Stimulated activated CD8-positive, alpha-beta memory T cell treated with anti-CD3 and anti-CD28 coated beads, Interleukin-2, amount 100 ng/mL, for 1 hour (primary cell): ENCODE data around the gene PCYT2.

Experiments used
- DNase-seq, 2 donors: peaks; one replicate each; pipeline ENCODE4 v3.0.0-alpha.2; 2020; ENCODE audit warnings: low read depth in 2 of 2

Gene PCYT2

GRCh38 chr17:81871387-81872230 is 39.6 kb downstream of the PCYT2 start:
- peak; percentile 89 to 94 for DNase-seq

DNA sequence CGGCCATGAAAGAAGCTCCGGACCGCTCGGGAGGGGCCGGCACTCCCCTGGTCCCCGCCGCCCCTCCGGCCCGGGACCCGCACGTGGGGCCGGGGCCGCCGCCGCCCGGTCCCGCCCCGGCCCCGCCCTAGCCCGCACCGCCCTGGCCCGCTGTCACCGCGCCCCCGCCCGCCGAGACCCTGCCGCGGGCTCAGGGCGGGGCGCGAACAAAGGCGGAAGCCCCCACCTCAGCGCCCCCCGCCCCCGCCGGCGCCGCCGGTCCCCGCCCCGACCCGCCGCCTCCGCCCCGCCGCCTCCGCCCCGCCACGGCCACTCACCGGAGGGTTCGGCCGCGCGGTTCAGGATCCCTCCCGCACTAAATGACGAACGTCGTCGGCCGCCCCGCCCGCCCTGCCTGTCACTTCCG is 40.2 kb downstream of the PCYT2 start, which contains the start of gene ARHGDIA:
Gene ARHGDIA, minus strand, starts transcription at position 357 of the 406 bp plus-strand sequence. CDS start 1,407 bp downstream, outside the sequence.
- no peak for DNase-seq

DNA sequence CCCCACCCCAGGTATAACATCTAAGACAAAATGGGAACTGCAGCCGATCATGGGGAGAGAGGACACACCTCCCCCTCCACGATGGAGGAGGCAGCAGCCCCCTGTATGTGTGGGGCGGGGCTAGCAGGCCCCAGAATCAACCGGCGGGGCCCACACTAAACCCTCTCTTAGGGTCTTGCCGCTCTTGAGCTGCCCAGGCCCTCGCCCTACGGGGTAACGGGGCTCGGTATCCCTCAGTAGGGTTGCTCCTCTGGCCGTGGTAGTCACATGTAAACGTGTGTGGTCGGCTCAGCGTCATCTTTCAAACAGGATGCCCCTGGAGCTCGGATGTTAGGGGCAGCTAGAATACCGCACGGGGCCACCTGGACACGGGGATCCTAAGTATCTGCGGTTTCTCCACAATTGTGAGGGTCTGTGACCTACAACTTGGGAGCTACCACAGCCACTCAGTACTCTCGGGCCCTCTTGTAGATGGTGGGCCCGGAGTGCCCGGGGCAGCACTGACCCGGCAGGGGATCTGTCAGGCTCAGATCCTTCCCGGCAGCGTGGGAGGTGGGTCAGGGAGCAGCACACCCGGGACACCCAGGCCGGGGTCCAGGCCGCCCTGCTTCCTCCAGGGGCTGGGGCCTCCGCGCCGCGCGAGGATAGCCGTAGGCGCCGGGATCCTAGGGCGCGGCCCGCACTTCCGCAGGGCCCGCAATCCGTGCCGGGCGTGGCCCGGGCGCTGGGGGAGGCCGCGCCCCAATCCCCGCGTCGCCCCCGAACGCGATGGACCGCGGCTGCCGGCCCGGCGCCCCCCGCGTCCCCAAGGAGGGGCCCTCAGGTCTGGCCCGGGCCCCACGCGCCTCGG is 40.8 kb downstream of the PCYT2 start:
- DNase-seq, result no peak

GRCh38 chr17:81869221-81870130 is 41.7 kb downstream of the PCYT2 start:
- no peak for DNase-seq

GRCh38 chr17:81868674-81869220 is 42.5 kb downstream of the PCYT2 start:
- DNase-seq, result no peak

GRCh38 chr17:81867991-81868673 is 43.1 kb downstream of the PCYT2 start:
- DNase-seq, result no peak

- DNase-seq, result no peak
Measured at GRCh38 chr17:81867170-81867990, 43.8 kb downstream of the PCYT2 start.

DNA sequence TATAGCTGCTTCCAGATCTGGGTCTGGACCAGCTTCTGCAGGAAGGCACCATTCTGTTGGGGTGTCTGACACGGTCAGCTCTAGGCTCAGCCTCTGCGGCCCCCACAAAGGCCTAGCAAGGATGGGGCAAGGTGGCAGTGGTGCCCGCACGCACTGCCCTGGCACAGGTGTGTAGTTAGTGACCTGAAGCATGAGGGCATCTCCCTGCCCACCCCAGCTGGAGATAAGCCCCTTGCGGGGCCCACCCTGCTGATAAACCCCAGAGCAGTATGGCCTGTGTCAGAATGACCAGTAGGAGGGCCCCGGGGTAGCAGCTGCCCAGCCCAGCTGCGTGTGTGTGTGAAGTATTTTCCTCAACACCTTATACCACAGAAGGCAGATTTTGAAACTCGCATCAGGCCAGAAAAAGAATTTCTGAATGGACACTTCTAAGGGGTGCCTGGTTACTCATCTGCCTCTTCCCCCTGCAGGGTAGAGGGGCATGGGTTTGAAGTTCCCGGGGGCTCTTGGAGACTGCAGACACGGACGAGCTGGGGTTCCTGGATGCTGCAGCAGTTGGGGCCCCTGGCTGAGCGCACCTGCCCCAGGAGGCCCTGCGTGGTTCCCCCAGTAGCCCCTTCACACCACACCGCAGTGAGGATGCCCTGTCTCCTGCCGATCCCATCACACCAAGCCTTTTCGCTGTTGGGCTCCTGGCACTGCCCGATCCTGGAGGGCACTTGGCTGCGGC is 44.6 kb downstream of the PCYT2 start:
- DNase-seq, result no peak

GRCh38 chr17:81865733-81866439 is 45.3 kb downstream of the PCYT2 start:
- DNase-seq, result no peak

DNA sequence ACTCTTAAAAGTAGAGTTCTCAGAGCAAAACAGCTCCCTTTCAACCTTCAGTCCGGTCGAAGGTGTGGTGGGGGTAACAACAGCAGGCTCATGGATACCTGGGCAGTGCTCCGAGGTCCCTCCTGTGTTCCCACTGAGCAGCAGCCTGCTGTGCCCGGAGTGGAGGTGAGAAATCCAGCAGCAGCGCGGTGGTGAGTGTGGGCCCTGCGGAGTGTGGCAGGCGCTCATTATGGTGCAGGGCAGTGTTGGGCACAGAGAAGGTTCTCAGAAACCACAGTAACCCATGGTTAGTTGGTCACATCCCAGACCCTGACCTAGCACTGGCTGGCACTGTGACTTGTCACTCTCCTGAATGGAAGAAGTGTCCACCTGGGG is 45.9 kb downstream of the PCYT2 start:
- DNase-seq, result no peak

GRCh38 chr17:81863833-81864768 is 47.1 kb downstream of the PCYT2 start:
- no peak for DNase-seq

GRCh38 chr17:81863123-81863675 is 48.0 kb downstream of the PCYT2 start:
- no peak for DNase-seq

DNA sequence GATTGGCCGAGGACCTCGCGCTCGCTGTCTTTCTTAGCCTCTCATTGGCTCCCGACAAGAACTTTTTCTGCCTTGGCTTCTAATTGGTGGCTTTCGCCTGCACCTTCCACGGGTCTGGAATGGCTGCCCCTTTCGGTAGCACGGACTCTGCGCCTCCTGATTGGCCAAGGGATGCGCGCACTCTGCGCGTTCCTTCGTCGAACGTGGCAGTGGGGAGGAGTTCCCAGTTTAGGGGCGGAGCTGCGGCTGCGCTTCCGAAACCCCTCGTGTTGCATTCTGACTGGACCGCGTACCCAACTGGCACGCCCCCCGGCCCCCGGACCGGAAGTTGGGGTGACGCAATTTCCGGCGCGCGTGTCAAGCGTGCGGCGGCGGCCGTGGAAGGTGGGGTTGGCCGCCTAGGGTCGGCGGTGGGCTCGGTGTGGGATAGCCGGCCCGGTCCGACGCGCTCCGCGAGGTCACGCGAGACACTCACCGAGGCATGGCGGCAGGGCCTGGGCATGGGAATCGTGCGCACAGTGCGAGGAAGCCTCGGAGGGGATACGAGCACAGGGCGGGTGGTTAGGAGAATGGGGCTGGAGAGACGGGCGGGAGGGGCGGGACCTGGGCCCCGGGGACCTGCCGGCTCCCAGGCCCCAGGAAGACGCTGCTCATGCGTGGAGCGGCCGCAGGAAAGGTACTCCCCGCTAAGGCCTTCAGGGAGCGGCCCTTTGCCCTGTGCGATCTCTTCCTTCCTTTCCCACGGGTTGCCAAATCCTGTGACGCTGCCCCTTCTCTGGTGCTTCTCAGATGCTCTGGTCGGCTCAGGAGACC is 50.2 kb downstream of the PCYT2 start:
- peak; percentile 98 to 99 for DNase-seq

- no peak for DNase-seq
Measured at GRCh38 chr17:81859906-81860755, 51.1 kb downstream of the PCYT2 start, which contains the start of gene P4HB. Gene P4HB (minus strand): TSS chr17:81860535. CDS start chr17:81860471, 64 bp downstream.
